IPS-11a (cell line): ENCODE measurements around the gene STAU1.

Experiments used
- H3K4me3 ChIP-seq: one replicate; pipeline ENCODE4 v1.5.1; 2013; ENCODE audit warnings: low read depth, low read length, control low read depth

Gene STAU1

GRCh38 chr20:49074521-49074920 lies 113.6 kb downstream of the STAU1 start:
- H3K4me3 ChIP-seq, result no peak overlapping the region
